Hepatic stellate cell (primary cell): Measurements from ENCODE around the gene AMPD1.

ENCODE experiments used
- DNase-seq: peaks from one replicate; pipeline ENCODE4 v3.0.0; 2011; ENCODE audit warnings: low spot score

AMPD1 gene

GRCh38 chr1:114696810-114697209, 1.5 kb upstream of the AMPD1 start:
- DNase-seq: no peak

GRCh38 chr1:114694540-114695310, 621 bp downstream of the AMPD1 start:
- DNase-seq: no peak

GRCh38 chr1:114692947-114693346, 2.4 kb downstream of the AMPD1 start:
- no peak for DNase-seq

- no peak for DNase-seq
Observed at GRCh38 chr1:114691061-114691460, 4.3 kb downstream of the AMPD1 start.

GRCh38 chr1:114690148-114690547, 5.2 kb downstream of the AMPD1 start:
- no peak for DNase-seq

- no peak for DNase-seq
Observed at GRCh38 chr1:114688526-114688925, 6.8 kb downstream of the AMPD1 start.

GRCh38 chr1:114685851-114686250, 9.5 kb downstream of the AMPD1 start:
- no peak for DNase-seq

- no peak for DNase-seq
Observed at GRCh38 chr1:114677691-114678090, 17.7 kb downstream of the AMPD1 start.

- DNase-seq: no peak
Observed at GRCh38 chr1:114676115-114676514, 19.2 kb downstream of the AMPD1 start.

- no peak for DNase-seq
Observed at GRCh38 chr1:114671939-114672275, 23.4 kb downstream of the AMPD1 start.

GRCh38 chr1:114671011-114671938, 24.1 kb downstream of the AMPD1 start:
- DNase-seq: peak; percentile 18

GRCh38 chr1:114670083-114671010, 25.0 kb downstream of the AMPD1 start:
- peak; percentile 94 for DNase-seq

- DNase-seq: no peak
Observed at GRCh38 chr1:114669562-114670082, 25.7 kb downstream of the AMPD1 start, which contains the start of gene DENND2C. DENND2C (minus strand) TSS chr1:114670049; CDS start chr1:114625984, 44,065 bp downstream.

- peak; percentile 19 for DNase-seq
Observed at GRCh38 chr1:114668784-114669561, 26.4 kb downstream of the AMPD1 start.

- no peak for DNase-seq
Observed at GRCh38 chr1:114668373-114668772, 27.0 kb downstream of the AMPD1 start.

- no peak for DNase-seq
Observed at GRCh38 chr1:114666954-114667353, 28.4 kb downstream of the AMPD1 start.

GRCh38 chr1:114660238-114660637, 35.1 kb downstream of the AMPD1 start:
- DNase-seq: no peak

- DNase-seq: no peak
Observed at GRCh38 chr1:114651893-114652292, 43.5 kb downstream of the AMPD1 start.

- DNase-seq: no peak
Observed at GRCh38 chr1:114648503-114648902, 46.8 kb downstream of the AMPD1 start.

- DNase-seq: no peak
Observed at GRCh38 chr1:114641377-114641776, 54.0 kb downstream of the AMPD1 start.

- no peak for DNase-seq
Observed at GRCh38 chr1:114638910-114639309, 56.4 kb downstream of the AMPD1 start.
